GM19372 (cell line): Measurements from ENCODE around the gene SCUBE1.

Experiments used
- ATAC-seq: cut with Tn5 transposase; IDR thresholded peaks from one replicate; pipeline ENCODE4 v1.9.1; 2021; ENCODE audit warnings: mild to moderate bottlenecking, low read depth, moderate library complexity; ENCODE audit not compliant: unreplicated experiment

Gene SCUBE1

DNA sequence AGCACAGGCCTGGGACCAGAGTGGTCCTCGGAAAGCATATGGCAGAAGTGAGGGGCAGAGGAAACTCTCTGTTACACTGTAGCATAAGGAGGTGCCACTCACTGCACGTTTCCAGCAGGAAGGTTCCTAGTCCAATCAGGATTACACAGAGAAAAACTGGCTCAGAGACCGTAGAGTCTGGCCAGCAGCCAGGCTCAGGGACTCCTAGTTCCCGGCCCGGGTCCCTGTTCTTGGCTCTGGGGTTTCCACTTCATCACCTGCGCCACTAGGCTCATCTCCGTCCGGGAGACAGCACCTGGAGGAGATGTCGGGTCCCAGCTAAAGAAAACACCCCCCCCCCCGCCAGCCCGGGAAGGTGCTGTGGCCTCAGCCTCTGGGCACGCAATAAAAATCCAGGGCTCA is 157.3 kb downstream of the SCUBE1 start:
- ATAC-seq: no peak

DNA sequence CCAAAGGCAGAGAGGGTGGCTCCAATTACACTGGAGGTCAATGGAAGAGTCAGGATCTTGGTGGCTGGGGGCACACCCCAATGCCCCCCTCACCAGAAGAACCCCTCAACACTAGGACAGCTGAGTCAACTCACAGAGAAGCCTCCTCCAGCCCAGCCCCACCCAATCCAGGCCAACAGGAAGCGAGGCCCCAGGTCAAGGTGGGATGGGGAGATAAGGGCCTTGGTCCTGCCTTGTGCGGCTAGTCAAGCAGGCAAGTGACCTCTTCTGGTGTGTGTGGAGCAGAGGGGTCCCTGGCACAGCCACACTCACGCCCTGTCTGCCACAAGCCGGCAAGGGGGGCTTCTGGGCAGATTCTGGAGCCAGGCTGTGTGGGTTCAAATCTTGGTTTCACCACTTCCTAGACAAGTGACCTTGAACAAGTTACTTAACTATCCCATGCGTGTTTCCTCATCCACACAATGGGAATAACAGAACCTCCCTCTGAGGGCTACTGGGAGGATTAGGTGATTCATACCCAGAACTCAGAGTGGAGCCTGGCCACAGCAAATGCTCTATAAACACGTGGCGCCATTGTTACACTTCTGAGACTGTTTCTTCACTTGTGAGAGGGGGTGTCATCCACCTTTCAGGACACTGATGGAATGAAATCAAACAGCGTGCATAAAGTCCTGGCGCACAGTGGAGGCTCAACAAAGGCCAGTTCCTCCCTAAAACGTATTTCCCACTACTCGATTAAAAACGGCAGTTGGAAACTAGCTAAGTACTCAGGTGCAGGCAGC is 159.5 kb downstream of the SCUBE1 start:
- no peak for ATAC-seq

DNA sequence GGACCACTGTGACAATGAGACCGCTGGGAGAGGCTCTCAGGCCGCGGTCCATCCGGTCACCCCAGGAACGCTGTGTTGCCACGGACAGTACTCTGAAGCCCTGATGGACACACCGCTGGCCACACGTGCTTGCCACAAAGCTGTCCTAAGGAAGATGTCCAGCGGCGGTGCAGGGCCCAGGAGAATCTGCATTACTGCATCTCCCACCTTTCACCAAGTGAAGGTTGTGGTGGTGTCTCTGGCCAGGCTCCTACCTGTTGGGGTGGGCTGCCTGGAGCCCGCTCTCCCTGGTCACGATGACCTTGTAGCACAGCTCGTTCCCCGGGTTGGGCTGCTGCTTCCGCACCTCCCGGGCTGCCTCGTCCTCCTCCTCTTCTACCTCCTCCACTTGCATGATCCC is 160.4 kb downstream of the SCUBE1 start:
- ATAC-seq: no peak

DNA sequence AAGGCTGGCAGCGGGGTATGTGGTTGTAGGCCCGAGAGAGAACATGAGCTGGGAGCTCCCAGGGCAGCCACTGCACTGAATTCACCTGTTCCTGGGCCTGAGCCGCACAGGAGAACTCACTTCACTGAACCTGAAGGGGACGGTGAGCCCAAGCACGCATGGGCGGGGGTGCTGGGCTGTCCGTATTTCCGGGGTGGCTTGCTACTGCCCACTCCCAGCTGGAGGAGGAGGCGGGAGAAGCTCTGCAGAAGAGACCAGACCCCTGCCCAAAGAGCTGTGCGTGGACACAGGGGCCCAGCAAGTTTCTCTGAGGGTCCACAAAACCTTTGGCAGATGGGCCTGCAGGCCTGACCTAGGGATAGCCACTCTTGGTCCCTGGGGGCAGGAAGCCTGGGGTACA is 161.1 kb downstream of the SCUBE1 start:
- ATAC-seq: no peak

DNA sequence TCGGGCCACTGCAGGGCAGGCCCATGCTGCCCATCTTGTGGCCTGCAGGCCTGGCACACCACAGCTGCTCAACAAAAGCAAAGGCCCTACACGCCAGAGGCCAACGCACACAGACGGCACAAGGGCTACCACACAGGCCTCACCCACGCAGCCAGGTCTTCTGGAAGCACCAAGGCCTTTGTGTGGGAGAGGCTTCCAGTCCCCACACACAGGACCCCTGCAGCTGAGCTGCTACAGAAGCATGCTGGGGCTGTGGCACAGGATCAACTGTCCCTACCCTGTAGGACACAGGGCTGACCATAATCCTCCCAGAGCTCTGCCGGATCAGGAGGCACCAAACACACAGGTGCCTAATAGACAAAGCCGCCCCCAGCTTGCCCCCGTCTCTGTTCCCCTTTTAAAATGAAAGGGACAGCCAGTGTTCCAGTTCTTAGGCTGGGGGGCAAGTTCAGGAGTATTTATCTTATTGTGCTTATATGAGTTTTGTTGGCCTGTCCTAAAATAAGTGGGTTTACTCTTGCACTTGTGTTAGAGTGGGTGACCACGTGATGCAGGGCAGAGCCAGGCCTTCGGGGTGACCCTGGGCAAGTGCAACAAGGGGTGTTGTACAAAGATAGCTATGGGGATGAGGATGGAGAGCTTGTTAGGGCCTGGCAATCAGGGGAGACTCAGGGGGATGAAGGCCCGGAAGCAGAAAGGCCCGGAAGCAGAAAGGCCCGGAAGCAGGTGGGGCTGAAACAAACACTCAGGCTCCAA is 161.7 kb downstream of the SCUBE1 start:
- ATAC-seq: no peak

DNA sequence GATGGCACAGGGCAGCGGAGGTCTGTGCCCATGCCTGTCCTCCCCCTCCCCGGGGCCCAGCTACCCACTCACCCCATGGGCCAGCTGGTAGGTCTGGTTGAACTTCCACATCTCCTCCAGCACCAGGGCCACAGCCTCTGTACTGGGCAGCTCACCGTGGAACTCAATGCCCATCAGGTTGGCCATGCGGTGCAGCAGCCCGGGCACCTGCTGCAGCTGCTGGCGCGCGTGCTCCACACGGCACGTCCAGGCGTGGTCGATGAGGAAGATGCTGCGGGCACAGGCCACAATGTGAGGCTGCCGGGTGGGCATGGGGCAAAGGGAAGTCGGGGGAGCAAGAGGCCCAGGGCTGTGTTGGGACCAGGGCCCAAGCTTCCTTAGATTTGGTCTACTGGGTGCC is 162.5 kb downstream of the SCUBE1 start:
- no peak for ATAC-seq

DNA sequence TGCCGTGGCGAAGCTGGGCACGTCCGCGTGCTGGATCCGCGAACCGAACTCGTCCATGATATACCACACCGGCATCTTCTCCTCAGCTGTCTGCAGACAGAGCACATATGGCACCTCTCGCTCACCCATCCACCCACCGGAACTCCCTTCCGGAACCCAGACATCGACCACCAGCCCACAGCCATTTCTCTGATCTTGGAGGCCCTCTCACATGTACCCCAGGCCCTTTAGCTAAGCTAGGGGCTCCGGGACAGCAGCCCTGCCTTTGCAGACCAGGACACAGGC is 163.3 kb downstream of the SCUBE1 start:
- ATAC-seq: no peak

DNA sequence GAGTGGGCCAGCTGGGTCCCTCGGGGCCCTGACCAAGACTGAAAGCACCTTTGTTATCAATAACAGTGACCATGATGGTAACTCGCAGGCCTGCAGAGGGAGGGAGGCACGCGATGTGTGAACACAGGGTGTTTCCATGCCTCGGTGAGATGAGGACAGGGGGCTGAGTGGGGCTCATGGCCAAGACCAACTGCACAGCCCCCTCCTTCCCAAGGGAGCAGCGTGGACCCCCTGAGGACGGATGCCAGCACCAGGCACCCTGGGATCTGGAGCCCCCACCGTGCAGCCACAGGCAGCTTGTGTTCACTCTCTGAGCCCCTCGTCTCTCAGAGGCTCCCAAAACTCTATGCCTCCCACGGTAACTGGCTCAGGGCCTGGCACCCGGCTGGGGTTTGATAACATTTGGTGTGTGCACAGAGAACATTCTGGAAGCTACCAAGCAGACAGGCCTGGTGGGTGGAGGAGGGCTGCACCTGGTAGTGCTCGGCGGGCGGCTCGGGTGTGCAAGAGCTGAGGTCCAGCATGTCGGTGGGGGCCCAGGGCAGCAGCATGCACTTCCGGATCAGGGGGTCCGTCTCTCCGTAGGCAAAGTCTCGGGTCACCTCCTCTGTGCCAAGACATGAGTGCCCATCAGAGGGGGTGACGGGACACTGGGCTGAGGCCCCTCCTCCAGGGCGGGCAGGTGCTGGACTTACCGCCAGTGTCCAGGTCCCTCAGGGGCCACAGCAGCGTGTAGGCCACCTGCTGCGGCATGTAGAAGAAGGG is 163.8 kb downstream of the SCUBE1 start:
- no peak for ATAC-seq

DNA sequence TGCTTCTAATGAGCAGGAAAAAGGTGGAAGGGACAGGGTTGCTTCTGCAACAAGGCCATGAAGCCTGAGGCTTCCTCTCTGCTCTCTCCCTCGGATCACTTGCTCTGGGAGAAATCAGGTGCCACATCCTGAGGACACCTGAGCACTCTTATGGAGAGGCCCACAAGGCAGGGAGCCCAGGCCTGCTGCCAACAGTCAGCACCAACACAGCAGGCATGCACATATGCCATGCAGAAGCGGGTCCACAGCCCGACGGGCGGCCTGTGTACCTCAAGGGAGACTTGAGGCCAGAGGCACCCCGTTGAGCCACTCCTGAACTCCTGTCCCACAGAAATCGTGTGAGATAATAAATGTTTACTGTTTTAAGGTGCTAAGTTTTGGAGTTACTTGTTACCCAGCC is 165.7 kb downstream of the SCUBE1 start:
- no peak for ATAC-seq

DNA sequence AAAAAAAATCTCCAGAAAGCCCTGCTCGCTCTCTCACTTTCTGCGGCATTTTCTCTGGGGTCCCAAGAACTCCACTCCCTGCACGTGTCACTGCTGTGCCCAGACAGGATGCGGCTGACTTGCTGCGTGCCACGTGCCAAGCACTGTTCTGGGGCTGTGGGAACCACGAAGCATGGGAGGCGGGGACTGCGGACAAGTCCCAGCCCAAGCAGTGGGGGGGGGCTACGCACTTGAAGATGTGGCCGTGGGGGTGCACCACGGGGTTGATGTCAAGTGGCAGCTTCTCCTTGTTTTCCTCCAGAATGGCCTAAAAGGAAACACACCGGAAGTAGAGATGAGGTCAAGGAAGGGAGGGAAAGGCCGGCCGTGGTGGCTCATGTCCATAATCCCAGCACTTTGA is 167.1 kb downstream of the SCUBE1 start:
- no peak for ATAC-seq

DNA sequence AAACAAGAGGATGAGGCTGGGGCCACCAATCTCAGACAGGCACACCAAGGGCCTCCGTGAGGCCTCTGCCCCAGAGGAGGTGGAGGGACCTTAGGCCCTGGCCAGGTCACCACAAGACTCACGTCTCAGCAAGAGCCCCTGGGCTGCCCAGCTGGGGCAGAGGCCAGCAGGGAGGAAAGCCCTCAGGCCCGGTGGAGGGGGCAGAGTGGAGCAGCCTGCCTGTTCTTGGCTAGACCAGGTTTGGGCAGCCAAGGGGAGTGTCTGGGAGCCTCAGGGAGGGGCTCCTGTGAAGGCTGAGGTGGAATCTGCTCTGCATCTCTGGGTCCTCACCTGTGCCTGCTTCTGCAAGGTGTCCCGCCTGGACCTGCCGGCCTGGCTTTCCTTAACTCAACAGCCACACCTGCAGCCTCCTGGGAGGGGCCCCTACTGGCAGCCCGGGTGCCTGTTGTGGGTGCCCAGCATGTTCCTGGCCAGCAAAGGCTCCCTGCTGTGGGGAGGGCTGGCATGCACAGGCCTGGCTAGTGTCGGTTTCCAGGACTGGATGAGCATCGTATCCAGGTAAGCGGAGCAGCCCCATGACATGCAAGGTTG is 168.1 kb downstream of the SCUBE1 start:
- no peak for ATAC-seq

DNA sequence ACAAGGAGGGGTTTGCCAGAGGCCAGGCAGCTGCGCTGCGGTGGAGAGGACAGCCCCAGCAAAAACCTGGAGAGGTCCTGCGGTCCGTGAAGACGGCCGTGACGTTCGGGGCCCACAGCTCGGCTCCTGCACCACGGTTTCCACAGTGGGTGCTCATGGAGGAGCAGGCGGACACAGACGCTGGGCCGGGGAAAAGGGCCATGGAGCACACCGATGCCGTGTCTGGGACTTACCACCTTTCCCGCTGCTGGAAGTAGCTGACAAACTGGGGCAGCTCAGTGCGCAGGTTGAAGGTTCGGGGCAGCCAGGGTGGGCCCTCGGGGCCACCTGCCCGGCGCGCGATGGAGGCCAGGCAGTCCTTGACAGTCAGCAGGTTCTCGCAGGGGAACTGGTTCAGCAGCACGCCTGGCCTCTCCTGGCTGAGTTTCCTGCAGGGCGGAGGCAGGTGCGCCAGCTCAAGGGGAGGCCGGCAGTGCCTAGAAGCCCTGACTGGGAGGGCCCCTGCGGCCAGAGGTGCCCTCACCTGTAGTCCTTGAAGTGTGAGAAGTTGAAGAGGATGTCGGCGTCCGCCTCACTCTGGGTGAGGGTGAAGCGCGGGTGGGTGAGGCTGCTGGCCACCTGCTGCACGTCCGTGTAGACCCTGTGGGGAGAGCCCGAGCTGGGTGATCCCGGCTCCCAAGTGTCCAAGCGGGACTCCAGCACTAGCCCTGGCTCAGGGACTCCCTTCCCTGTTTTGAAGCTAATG is 169.0 kb downstream of the SCUBE1 start:
- no peak for ATAC-seq

DNA sequence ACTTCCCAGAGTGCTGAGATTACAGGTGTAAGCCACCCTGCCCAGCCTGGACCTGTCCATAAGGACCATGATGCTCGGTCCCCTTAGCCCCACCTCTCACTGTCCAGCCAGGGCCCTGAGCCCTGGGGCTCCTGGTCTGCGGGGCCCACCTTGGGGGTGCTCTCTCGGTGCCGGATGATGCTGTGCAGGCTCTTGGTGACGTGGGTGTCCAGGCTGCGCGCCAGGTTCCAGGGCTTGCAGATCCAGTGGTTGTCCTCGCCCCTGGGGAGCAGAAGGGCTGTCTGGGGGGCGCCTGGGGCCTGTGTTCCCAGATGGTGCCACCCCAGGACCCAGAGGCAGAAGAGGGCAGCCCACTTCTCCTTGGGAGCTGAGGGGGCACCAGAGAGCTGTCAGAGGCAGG is 169.6 kb downstream of the SCUBE1 start:
- ATAC-seq: no peak

DNA sequence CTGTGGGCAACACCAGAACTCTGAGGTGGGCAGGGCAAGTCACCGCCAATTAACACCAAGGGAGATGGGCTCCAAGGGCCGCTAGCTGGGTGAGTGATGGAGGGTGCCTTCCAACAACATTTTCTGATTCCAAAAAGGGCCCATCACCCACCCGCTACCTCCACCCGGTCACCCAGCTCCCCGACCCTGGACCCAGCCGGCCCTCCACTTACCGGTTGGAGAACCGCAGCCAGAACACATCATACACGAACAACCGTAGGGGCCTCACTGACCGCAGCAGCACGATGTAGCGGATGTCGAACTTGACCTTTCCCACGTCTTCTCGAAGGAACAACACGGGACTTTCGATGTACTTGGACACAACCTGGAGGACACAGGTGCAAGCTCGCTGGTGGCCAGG is 171.0 kb downstream of the SCUBE1 start:
- no peak for ATAC-seq

DNA sequence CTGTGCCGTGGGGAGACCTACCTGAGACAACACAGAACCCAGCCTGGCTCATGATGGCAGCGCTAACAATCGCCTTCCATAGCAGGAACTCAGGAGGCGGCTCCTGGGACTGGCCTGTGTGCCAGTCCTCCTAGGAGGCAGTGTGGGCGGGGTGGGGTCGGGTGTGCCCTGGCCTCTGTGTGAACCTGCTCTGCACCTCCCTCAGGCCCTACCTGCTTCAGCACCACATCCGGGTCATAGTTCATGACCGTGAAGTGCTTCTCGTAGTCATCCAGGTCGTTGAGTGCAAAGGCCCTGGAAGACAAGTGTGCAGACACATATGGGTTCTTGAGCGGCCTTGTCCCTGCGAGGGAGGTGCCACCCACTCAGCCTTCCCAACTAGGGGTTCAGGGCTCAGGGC is 171.6 kb downstream of the SCUBE1 start:
- no peak for ATAC-seq

DNA sequence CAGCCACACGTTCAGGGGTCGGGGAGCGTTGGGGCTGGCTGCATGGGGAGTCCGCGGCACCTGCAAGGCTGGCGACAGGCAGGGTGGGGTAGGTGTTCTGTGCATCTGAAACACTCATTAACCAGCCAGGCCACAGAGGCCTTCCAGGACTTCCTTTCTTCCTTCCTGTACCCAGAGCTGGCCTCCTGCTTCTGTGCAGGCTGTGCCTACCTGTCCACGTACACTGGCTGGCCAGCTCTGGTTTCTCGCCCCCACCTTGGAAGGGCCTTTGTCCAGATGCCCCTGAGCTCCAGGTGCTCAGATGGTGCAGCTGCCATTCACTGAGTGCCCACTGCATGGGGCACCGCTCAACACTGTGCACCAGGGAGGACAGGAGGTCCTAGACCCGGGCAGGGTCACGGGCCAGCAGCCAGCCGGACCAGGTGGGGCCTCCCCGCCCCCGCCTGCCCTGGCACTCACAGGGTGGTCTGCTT is 172.1 kb downstream of the SCUBE1 start:
- no peak for ATAC-seq

DNA sequence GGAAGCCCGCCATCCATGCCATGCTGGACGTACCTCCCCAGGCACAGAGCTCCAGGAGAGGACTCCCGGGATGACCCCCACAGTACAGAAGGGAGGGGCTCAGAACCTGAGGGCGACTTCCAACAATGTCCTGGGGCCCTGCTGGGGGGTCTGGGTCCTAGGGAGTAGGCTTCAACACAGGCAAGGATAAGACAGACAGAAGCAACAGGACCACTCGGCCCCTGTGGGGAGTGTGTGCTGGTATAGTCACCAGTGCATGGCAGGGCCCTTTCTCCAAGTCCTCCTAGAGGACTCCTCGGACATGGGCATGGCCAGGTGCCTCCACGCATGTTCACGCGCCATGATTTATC is 173.1 kb downstream of the SCUBE1 start:
- ATAC-seq: no peak

DNA sequence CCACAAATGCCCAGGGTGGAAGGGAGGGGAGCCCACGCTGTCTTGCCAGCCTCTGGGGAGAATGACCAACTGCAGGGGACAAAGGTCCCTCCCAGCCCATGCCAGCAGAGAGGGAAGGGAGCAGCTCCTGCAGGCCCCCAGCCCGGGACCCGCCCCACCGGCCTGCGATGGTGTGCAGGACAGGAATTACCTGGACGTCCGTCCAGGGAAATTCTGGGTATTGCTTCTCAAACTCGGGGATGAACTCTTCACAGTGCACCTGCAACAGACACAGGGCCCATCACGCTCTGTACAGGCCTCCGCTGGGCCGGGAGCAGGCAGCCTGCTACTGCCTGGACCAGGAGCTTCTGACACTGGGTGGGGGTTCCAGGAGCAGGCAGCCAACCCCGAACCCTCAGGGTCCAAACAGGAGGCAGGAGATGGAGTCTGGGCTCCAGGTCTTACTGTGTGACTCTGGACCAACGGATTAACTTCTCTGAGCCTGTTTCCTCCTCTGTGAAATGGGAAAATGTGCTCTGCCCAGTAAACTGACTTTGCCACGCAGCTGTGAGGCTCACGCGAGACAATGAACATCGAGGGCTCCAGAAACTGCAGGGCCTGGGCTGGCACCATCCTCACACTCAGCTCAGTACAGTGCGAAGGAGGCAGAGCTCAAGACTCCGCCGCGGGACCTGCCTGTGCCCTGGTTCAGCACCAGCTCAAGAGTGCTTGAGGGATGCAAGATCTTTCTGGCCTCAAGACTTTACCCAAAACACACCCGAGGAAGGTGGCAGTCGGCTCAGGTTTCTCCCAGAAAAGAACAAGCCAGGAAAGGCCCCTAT is 173.7 kb downstream of the SCUBE1 start:
- ATAC-seq: no peak

DNA sequence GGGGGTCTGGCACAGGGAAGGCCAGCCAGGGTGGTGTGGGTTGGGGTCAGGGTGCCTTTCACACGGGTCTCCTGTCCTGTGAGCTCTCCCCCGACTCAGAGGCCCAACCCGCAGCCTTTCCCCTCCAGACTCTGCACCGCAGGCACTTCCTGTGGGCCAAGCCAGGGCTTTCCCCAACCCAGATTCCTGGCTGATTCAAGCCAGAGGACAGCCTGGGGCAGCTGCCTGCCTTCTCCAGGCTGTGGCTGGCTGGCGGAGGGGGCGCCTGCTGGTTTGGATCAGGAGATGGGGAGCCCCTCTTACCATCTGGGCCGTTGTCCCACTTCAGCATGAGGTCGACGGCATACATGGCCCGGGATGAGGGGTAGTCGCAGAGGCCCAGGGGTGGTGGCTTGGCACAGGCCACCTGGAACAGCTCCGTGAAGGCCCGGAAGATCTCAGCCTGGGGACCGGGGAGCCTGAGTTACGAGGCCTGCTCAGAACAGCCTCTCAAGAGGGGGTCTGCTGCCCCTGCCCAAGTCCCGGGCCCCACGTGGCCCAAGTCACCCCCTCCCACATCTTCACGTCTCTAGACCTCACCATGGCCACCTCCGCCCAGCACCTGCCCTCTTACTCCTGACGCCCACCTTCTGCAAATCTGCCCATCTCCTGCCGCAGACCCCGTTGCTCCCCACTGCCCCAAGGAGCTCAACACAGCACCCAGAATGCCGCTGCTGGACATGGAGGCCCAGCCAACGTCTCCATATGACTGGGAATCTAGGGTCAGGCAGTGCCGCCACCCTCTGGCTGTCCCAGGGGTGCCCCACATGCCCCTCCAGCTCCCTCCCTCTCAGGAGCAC is 174.5 kb downstream of the SCUBE1 start:
- no peak for ATAC-seq
